K562 (cell line): ENCODE data around the gene SIM1. TPM values are rescaled to one million over a fixed set of nuclear protein-coding genes. Genes with fewer than 3 reads are reported as not detected.

Experiments used
- ATAC-seq: fragments of 200-7000 bp; cut with Tn5 transposase; 3 replicates; pipeline ENCODE4 v1.9.1; 2020; ENCODE audit warnings: moderate library complexity
- BruUV-seq: library from RNA; stranded (reverse); fragments of 400-500 nt; replicated peaks from 2 replicates; lab custom pipeline; 2021; lab: Mats Ljungman, UMichigan
- CTCF ChIA-PET: fragments of 300-600 bp; formaldehyde crosslinking; extraction: SDS; loops from one replicate; lab custom pipeline; 2021; ENCODE audit warnings: low intra/inter-chr PET ratio; lab: Yijun Ruan, JAX
- POLR2A ChIA-PET: fragments of 300-600, 350-650 bp; sonication (Branson Sonifier 250); formaldehyde crosslinking; extraction: SDS; loops from one replicate; lab custom pipeline; 2021; ENCODE audit warnings: antibody characterized with exemption, inconsistent platforms; lab: Yijun Ruan, JAX
- DNase-seq, 4 experiments: peaks; one replicate each; pipeline versions ENCODE4 v3.0.0 to v3.0.0-alpha.2; 2011 to 2018; ENCODE audit warnings: low spot score in 3 of 4, mixed read lengths in 3 of 4; ENCODE audit errors: extremely low read depth in 1 of 4
- FAIRE-seq: peaks from 2 replicates; lab custom pipeline; 2011; peaks lifted over from hg19 to GRCh38; lab: Jason Lieb, UNC
- H2AFZ ChIP-seq: 2 replicates; pipeline ENCODE4 v1.6.0; 2011; ENCODE audit warnings: low read depth, low read length, control low read depth, inconsistent platforms
- H3K27ac ChIP-seq: fragments of 200-600 bp; 3 replicates; pipeline ENCODE4 v1.8.0; 2011; ENCODE audit warnings: low read depth, mild to moderate bottlenecking, control low read depth, inconsistent platforms, low read length, moderate library complexity, mixed read lengths; ENCODE audit errors: extremely low read depth
- H3K27me3 ChIP-seq, 2 experiments: fragments of 300-600 bp in 1 of 2; 2 replicates in 1 of 2; 3 replicates in 1 of 2; pipeline versions ENCODE4 v1.6.0 to v1.8.0; 2011; ENCODE audit warnings: inconsistent platforms in 2 of 2, low read length in 2 of 2, mild to moderate bottlenecking in 1 of 2, mixed read lengths in 1 of 2, moderate library complexity in 1 of 2; ENCODE audit not compliant: control insufficient read depth in 2 of 2, insufficient read depth in 2 of 2
- H3K36me3 ChIP-seq: fragments of 300-600 bp; 3 replicates; pipeline ENCODE4 v1.8.0; 2011; ENCODE audit warnings: mild to moderate bottlenecking, low read length, inconsistent platforms; ENCODE audit not compliant: control insufficient read depth, insufficient read depth
- H3K4me1 ChIP-seq, 2 experiments: fragments of 200-600 bp in 1 of 2; replicated peaks in 1 of 2; 2 replicates in 1 of 2; 3 replicates in 1 of 2; pipeline versions ENCODE4 v1.5.1 to v1.8.0; 2011; ENCODE audit warnings: inconsistent platforms in 2 of 2, low read length in 2 of 2, mild to moderate bottlenecking in 1 of 2, mixed read lengths in 1 of 2, moderate library complexity in 1 of 2; ENCODE audit not compliant: control insufficient read depth in 2 of 2, insufficient read depth in 2 of 2
- H3K4me2 ChIP-seq: 2 replicates; pipeline ENCODE4 v1.6.1; 2011; ENCODE audit warnings: low read length, control low read depth, inconsistent platforms, mixed read lengths; ENCODE audit not compliant: insufficient read depth
- H3K4me3 ChIP-seq: fragments of 200-600 bp; sonication (generic), shearing (Covaris generic); 2 replicates; pipeline ENCODE4 v1.5.1; 2016; ENCODE audit warnings: control low read depth, inconsistent platforms
- H3K79me2 ChIP-seq: fragments of 200-600 bp; 3 replicates; pipeline ENCODE4 v1.8.0; 2011; ENCODE audit warnings: low read length, inconsistent platforms; ENCODE audit not compliant: control insufficient read depth, insufficient read depth
- H3K9ac ChIP-seq, 2 experiments: 2 replicates each; pipeline versions ENCODE4 v1.6.0 to v1.6.1; 2011; ENCODE audit warnings: low read depth in 2 of 2, low read length in 2 of 2, control low read depth in 1 of 2, inconsistent platforms in 1 of 2, mild to moderate bottlenecking in 1 of 2, mixed read lengths in 1 of 2; ENCODE audit not compliant: insufficient read depth in 1 of 2
- H3K9me1 ChIP-seq: one replicate; pipeline ENCODE4 v1.6.0; 2011; ENCODE audit warnings: inconsistent platforms, mild to moderate bottlenecking, low read length, moderate library complexity; ENCODE audit not compliant: control insufficient read depth, insufficient read depth
- H3K9me3 ChIP-seq: replicated peaks from 2 replicates; pipeline ENCODE4 v1.5.1; 2011; ENCODE audit warnings: low read depth, low read length, inconsistent platforms; ENCODE audit not compliant: control insufficient read depth, insufficient read depth
- H4K20me1 ChIP-seq: replicated peaks from 2 replicates; pipeline ENCODE4 v1.6.1; 2011; ENCODE audit warnings: low read length, inconsistent platforms, mixed read lengths; ENCODE audit not compliant: control insufficient read depth, insufficient read depth
- HDAC6 ChIP-seq: IDR thresholded peaks from 2 replicates; pipeline ENCODE4 v1.6.1; 2012; ENCODE audit warnings: low read depth, mild to moderate bottlenecking, control low read depth, inconsistent platforms, low read length, moderate library complexity
- SIX5 ChIP-seq, 2 experiments: IDR thresholded peaks; 2 replicates each; pipeline ENCODE4 v1.6.1; 2011; ENCODE audit warnings: low read length in 2 of 2, borderline replicate concordance in 1 of 2, low read depth in 1 of 2, mild to moderate bottlenecking in 1 of 2, moderate library complexity in 1 of 2; ENCODE audit not compliant: insufficient read depth in 1 of 2
- ZNF12 ChIP-seq: sonication (generic); formaldehyde crosslinking; IDR thresholded peaks from 2 replicates; pipeline ENCODE4 v1.4.0; 2020; ENCODE audit warnings: mild to moderate bottlenecking, missing genetic modification reagents
- ZNF23 ChIP-seq: fragments of 250-450 bp; sonication (Bioruptor Pico); IDR thresholded peaks from 2 replicates; pipeline ENCODE4 v1.4.0; 2020; ENCODE audit warnings: mild to moderate bottlenecking
- WGBS: fragments of 100-300 bp; shearing (Covaris generic); methylation state at CpG from one replicate; pipeline ENCODE4 v1.1.6; 2016; ENCODE audit warnings: low coverage, mixed read lengths; ENCODE audit not compliant: insufficient coverage; ENCODE audit errors: missing lambda C conversion rate; 5-methylcytosine and 5-hydroxymethylcytosine counted together
- in situ Hi-C: fragments of 300-500 bp; cut with MboI; formaldehyde crosslinking; loops from 4 replicates; pipeline ENCODE4 v1.15.0; 2018; ENCODE audit warnings: inconsistent platforms, mixed read lengths
- intact Hi-C: fragments of 100-400 bp; cut with micrococcal nuclease; formaldehyde crosslinking; loops from 2 replicates; pipeline ENCODE4 v1.14.2; 2022
- polyA plus RNA-seq, 8 experiments: library from polyadenylated mRNA; depleted of rRNA in 4 of 8; stranded (reverse) in 5 of 8; unstranded in 3 of 8; fragments of >200 nt; fragmentation: Nextera tagmentation in 2 of 8; fragmentation: Illumina TruSeq in 1 of 8; extraction: Ambion mirVana in 2 of 8; extraction: Trizol in 1 of 8; gene quantifications; 2 replicates each; pipeline versions ENCODE4 v1.2.1 to v1.2.3, GENCODE V29; 2011 to 2014; ENCODE audit warnings: inconsistent platforms in 1 of 8, missing spikeins in 1 of 8
- total RNA-seq, 7 experiments: library from RNA; depleted of rRNA in 6 of 7; stranded (reverse); fragments of >200 nt in 6 of 7; fragmentation: Illumina TruSeq in 2 of 7; extraction: Trizol in 2 of 7; gene quantifications; 2 replicates each; pipeline versions ENCODE4 v1.2.1 to v1.2.3, GENCODE V29; 2011 to 2021; ENCODE audit warnings: low replicate concordance in 1 of 7

The SIM1 gene
- total and polyA plus RNA-seq, 9 of the 15 experiments (the other 6 are each of a cell fraction or from before 2014, with no cell fraction given), result not detected

DNA sequence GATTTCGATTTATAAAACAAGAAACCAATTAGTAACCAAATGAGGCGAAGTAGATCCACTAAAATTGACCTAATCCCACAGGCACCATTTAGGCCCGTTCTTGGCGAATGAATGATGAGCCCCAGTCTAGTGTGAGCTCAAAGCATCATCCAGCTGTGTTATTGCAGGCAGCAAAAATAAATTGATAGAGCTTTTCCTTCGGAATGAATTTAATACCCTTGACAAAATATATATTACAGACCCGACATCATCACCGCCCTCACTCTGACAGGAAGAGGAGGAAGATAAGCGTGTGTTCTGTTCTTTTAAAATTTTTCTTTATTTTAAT lies 7.8 kb downstream of the SIM1 start:
- CTCF ChIA-PET, result no interaction called here
- Histone ChIP-seq H3K36me3 (no peaks in the 10 kb centered on the region), H2AFZ (no peak overlapping the region), H3K9ac (no peak overlapping the region), H3K4me2 (no peak overlapping the region), H3K27ac (no peak overlapping the region)
- FAIRE-seq, result no peak
- TF ChIP-seq SIX5 (IDR thresholded peaks at IDR 0.05; ENCODE audit: borderline replicate concordance in 1 of 2, insufficient read depth in 1 of 2, low read depth in 1 of 2, low read length in 2 of 2) (no peak), ZNF12 (CRISPR knock-in tag) (no peak), ZNF23 (CRISPR knock-in tag) (no peak), HDAC6 (no peak)
- TF ChIP-seq, all 486 proteins: peak for 0
- Histone ChIP-seq H3K27me3 (peaks cover 63 to 65% of the 10 kb centered on the region in 2 experiments), H4K20me1 (no peaks in the 10 kb centered on the region; the same call in 1 of the 2 replicates), H3K9me1 (no peaks in the 10 kb centered on the region), H3K4me3 (no peak overlapping the region), H3K9me3 (no peaks in the 10 kb centered on the region), H3K79me2 (no peaks in the 10 kb centered on the region), H3K4me1 (peaks cover 0 to 19% of the 10 kb centered on the region in 2 experiments; a peak in 1 of 5 replicates)
- intact Hi-C loops, result no loop called here
- WGBS, result 5% methylated on average over 8 of the region's 8 CpGs
- DNase-seq (no peak), ATAC-seq (no peak)
- POLR2A ChIA-PET, result interaction anchor here (1.1 kb wide), 1 partner anchor 196 kb away, joined by 4 read pairs; no protein-coding TSS in a partner anchor
- no TSS peak for BruUV-seq
- in situ Hi-C loops, result no loop called here
